ENCODE measurements around the gene SF1.

Gene SF1

DNA sequence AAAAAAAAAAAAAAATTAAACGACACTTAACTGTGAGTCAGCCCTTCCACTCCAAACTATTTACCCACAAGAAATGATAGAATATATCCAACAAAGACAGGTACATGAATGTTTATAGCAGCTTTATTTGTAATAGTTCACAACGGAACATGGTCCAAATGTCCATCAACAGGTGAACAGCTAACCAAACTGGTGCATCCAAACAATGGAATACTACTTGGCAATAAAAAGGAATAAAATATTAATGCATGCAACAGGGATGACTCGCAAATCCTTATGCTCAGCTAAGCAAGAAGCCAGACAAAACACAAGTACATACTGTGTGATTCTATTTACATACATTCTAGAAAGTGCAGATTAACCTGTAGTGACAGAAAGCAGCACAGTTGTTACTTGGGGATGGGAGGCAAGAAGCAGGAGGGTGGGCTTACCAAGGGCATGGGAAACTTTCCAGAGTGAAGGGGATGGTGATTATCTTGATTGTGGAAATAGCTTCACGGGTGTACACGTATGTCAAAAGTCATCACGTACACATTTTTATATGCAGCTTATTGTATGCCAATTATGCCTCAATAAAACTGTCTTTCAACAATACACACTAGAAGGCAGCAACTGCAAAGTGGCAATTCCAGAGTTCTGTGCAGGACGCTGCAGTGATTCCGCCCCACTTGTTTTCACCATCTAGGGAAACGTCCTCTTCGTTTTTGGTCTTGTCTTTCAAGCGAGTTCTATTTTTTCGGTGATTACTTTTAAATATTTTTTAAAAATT lies 6.7 kb upstream of the SF1 start:
- no peak for DNase-seq (ENCODE audit: low spot score)

- DNase-seq (ENCODE audit: low spot score), result no peak
These were observed 194 bp downstream of the SF1 start for GRCh38 chr11:64778223-64778472.

DNA sequence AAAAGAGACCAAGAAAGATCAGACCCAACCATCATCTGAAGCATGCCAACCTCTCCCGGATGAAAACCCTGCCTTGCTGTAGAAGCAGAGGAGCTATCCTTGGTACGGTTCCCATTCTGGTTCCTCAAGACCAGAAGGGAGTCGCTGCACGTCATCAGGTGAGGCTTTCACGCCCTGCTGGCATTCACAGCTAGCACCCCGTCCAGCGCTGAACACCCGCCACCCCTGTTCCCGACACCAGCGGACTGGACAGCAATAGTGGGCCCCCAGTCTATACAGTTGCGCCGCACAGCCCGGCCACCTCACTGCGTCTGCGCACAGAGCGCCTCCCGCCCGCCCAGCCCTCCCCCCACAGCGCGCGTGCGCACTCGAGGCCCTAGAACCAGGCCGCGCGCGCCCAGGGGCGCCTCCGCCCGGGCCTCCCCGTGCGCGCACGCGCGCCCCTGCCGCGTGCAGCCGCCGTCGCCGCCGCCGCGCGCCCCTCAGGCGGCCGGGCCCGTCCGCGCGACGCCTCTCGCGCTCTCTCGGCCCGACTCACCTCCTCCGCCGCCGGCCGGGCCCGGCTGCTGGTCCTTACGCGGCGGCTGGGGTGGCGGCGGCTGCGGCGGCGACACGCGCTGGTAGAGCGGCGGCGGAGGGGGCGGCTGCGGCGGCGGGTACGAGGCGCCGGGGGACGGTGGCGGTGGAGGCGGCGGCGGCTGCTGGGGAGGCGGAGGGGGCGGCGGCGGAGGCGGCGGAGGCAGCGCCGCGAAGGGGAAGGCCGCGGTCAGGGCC lies 706 bp downstream of the SF1 start:
- peak; percentile 70 for DNase-seq (ENCODE audit: low spot score)

DNA sequence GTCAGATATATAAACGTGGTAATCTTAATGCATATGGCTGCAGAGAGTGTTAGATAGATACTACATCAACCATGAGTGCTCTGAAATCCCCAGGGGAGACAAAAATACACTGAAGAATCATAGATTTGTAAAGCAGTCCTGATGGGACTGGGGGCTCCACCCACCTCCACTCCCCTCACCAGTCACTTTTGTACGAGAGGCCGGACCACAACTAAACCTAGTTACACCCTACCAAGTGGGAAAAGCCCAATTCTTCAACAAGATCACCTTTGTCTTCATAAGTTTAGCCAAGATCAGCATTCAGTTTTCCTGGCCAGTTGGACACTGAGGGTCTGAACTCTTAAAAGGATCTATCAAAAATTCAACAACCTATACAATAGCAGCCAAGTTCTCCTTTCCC lies 1.5 kb downstream of the SF1 start:
- no peak for DNase-seq (ENCODE audit: low spot score)

GRCh38 chr11:64776425-64776824 lies 1.9 kb downstream of the SF1 start:
- DNase-seq (ENCODE audit: low spot score), result no peak

- DNase-seq (ENCODE audit: low spot score), result no peak
These were observed 4.2 kb downstream of the SF1 start for GRCh38 chr11:64774144-64774543.

- no peak for DNase-seq (ENCODE audit: low spot score)
These were observed 5.9 kb downstream of the SF1 start for GRCh38 chr11:64772303-64773018.

DNA sequence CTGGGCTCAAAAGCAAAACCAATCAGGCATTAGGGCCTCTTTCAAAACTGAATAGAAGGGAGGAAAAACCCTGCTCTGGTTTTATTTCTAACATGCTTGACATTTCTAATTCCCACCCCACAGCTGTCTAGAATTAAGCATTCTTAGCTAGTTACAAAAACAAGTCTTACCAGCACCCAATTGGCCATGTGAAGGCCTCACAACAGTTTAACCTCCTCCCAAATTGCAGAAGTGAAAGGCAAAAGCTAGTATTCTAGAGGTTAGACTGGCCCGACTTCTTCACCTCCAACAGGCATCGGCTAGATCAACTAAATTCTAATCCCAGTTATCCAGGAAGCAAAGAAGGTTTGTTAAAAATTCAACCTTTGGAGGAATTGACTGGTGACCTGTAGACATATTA lies 6.5 kb downstream of the SF1 start:
- no peak for DNase-seq (ENCODE audit: low spot score)

DNA sequence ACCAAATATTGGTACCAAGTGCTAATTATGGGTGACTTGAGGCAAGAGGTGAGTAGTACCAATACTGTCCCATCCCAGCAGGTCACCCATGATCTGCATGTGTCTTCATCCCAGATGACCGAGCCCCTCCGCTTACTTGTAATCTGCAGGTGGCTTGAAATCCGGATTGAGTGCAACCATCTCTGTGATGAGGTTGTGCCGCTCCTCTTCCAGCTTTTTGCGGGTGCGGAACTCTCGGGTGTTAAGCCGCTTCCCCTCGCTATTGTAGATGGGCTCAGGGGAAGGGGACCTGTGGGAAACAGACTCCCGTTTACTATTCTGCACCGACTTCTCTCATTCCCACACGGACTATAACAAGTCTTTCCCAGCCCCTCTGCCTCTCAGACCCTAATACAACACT lies 8.2 kb downstream of the SF1 start:
- no peak for DNase-seq (ENCODE audit: low spot score)

DNA sequence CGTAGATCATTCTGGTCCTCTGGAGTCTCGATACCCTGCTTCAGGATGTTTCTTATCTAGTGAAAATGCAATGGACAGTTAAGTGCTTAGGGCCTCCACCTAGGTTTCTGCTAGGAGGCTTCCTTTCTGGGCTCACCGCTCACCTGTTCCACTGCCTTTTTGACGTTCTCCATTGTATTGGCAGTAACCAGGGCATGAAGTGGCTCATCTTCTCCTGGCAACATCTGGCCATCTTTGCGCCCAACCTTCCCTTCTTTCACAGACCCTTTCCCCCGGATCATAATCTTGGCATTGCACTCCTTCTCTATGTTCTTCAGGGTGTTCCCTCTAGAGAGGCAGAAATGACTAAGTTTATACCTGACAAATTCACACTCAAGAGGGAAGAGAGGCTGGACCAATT lies 9.1 kb downstream of the SF1 start:
- no peak for DNase-seq (ENCODE audit: low spot score)

DNA sequence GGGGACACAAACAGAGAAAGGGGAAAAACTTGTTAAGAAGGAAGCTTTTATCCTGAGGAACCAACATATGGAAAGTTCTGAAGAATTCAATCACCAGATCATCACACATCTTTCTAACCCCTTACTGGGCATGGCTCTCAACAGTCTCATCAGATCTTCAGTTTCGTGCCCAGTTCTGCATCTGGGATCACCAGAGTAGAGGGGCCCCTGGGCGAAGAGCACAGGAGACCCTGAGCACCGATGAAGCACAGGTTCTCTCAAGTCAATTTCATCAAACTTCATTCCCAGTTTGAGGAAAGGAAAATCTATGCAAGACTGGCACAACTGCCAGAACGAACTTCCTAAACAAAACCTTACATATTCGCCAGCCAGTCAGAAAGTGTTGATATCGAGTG lies 10.0 kb downstream of the SF1 start:
- DNase-seq (ENCODE audit: low spot score), result no peak

DNA sequence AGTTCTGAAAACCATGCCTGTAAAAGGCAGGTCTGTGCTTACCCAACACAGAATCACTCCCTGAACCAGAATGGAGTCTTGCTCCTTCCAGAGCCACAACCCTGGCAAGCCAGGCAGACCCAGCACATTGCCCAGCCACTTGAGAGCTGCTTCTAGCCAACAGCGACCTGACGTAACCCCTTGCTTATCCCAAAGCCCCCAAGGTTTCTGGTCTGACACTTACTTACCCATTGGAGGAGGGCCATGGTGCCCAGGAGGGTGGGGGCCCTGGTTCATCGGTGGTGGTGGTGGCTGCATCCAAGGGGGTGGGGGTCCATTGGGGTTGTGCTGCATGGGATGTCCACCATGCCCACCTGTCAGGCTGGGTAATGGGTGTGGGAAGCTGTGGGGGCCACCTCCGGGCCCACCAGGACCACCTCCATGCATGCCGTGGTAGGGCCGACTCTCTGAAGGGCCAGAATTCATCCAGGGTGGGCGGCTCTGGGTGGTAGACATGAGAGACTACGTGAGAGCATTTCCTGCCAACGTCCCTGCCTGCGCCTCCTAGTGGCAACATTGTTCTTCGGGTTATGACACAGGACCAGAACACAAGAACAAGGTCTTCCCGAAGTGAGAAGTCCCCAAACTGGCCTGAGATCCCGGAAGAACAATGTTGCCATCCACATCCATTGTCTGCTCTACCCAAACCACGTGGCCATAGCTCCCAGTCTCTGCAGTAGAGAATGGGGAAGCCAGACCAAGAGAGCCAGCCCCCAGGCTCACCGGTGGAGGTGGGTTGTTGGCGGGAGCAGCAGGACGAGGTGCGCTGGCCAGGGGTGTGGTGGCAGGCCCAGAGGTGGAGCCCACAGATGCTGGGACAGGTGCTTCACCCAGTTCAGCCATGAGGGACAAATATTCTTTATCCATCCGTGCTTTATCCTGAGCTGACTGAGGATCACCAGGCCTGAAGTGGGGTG lies 10.7 kb downstream of the SF1 start:
- peak; percentile 75 for DNase-seq (ENCODE audit: low spot score)

DNA sequence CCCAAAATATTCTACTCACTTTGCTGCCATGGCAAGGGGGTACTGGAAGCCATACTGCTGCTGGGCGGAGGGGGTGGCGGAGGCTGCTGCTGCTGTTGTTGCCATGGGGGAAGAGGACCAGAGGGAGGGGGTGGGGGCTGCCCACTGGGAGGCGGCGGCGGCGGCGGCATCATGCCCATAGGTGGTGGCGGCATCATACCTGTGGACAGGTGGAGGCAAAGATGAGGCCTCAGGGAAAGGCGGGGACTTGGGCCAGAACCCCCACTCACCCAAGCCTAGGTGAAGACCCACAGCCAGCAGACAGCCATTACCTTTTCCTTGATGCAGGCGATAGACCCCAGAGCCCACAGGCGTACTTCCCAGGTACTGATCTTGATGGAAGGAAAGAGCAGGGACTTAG lies 11.5 kb downstream of the SF1 start:
- DNase-seq (ENCODE audit: low spot score), result no peak

GRCh38 chr11:64765851-64766665 lies 12.3 kb downstream of the SF1 start:
- no peak for DNase-seq (ENCODE audit: low spot score)

GRCh38 chr11:64765291-64765850 lies 13.0 kb downstream of the SF1 start:
- DNase-seq (ENCODE audit: low spot score), result peak; percentile 42

GRCh38 chr11:64764753-64765152 lies 13.6 kb downstream of the SF1 start:
- DNase-seq (ENCODE audit: low spot score), result no peak

DNA sequence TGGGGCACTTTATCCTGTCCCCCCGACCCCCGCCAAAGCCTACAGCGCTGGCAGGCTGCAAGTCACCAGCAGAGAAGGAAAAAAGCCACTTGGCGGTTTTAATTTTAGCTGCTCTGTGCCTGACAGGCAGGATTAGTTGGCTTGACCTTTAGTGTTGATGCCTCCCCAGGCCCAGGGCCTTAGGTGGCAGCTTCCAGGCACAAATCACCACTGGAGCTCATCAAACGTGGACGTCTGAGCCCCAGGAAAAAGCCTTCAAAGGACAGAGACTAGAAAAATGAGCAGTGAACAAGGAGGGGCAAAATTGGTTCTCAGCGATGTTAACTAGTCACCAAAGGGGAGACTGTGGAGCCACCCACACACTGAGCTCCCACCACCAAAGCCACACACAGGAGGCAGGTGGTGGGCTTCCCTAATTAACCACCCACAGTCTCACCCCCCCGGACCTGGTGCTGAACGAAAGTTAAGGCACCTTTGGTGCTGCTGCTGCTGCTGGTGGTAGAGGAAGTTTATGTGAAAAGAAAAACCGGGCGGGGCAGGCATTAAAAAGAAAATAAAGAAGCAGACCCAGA lies 14.2 kb downstream of the SF1 start:
- DNase-seq (ENCODE audit: low spot score), result no peak

GRCh38 chr11:64763526-64764039 lies 14.8 kb downstream of the SF1 start:
- DNase-seq (ENCODE audit: low spot score), result no peak

GRCh38 chr11:64762674-64763525 lies 15.4 kb downstream of the SF1 start:
- peak; percentile 53 for DNase-seq (ENCODE audit: low spot score)

Data from cerebellar cortex (tissue), 1 donor.